Endothelial cell of umbilical vein (primary cell): ENCODE data around the gene CHCHD3. TPM values are rescaled to one million over a fixed set of nuclear protein-coding genes. Genes with fewer than 3 reads are reported as not detected.

ENCODE experiments used
- BruUV-seq: library from RNA; stranded (reverse); fragments of 400-500 nt; replicated peaks from 2 replicates; lab custom pipeline; 2021; lab: Mats Ljungman, UMichigan
- CTCF ChIA-PET: fragments of 300-600, 350-600 bp; sonication (Branson Sonifier 250); formaldehyde crosslinking; loops from one replicate; lab custom pipeline; 2021; ENCODE audit warnings: antibody characterized with exemption, inconsistent platforms; lab: Charles Lee
- POLR2A ChIA-PET: fragments of 300-600, 350-600 bp; sonication (Branson Sonifier 250); formaldehyde crosslinking; loops from one replicate; lab custom pipeline; 2021; ENCODE audit warnings: antibody characterized with exemption, inconsistent platforms; lab: Charles Lee
- DNase-seq: peaks from one replicate; pipeline ENCODE4 v3.0.0-alpha.2; 2011; ENCODE audit warnings: low read depth, low spot score
- FAIRE-seq: peaks from 2 replicates; lab custom pipeline; 2011; peaks lifted over from hg19 to GRCh38; lab: Jason Lieb, UNC
- H2AFZ ChIP-seq: 2 replicates; pipeline ENCODE4 v1.6.0; 2012; ENCODE audit warnings: low read depth, low read length, control low read depth, inconsistent platforms
- H3K27ac ChIP-seq: 2 replicates; pipeline ENCODE4 v1.5.1; 2011; ENCODE audit warnings: low read depth, mild to moderate bottlenecking, control low read depth, low read length, moderate library complexity; ENCODE audit not compliant: insufficient read depth
- H3K27me3 ChIP-seq, 2 experiments: 2 replicates each; pipeline versions ENCODE4 v1.6.0 to v1.6.1; 2011; ENCODE audit warnings: low read length in 2 of 2, mixed read lengths in 1 of 2; ENCODE audit not compliant: control insufficient read depth in 2 of 2, insufficient read depth in 2 of 2
- H3K36me3 ChIP-seq, 2 experiments: 2 replicates in 1 of 2; 3 replicates in 1 of 2; pipeline ENCODE4 v1.5.1; 2011; ENCODE audit warnings: low read length in 2 of 2, mild to moderate bottlenecking in 1 of 2, moderate library complexity in 1 of 2; ENCODE audit not compliant: control insufficient read depth in 2 of 2, insufficient read depth in 2 of 2; ENCODE audit errors: extremely low read depth in 1 of 2
- H3K4me1 ChIP-seq: 3 replicates; pipeline ENCODE4 v1.5.1; 2011; ENCODE audit warnings: mild to moderate bottlenecking, low read length; ENCODE audit not compliant: control insufficient read depth, insufficient read depth; ENCODE audit errors: extremely low read depth
- H3K4me2 ChIP-seq: 2 replicates; pipeline ENCODE4 v1.6.1; 2011; ENCODE audit warnings: low read length, control low read depth, mixed read lengths; ENCODE audit not compliant: insufficient read depth
- H3K4me3 ChIP-seq, 3 experiments: fragments of 200-600 bp in 1 of 3; sonication (generic), shearing (Covaris generic) in 1 of 3; replicated peaks in 1 of 3; 2 replicates each; pipeline ENCODE4 v1.5.1; 2011 to 2016; ENCODE audit warnings: control low read depth in 3 of 3, low read length in 3 of 3, mild to moderate bottlenecking in 2 of 3, inconsistent platforms in 1 of 3, low read depth in 1 of 3, moderate library complexity in 1 of 3; ENCODE audit not compliant: insufficient read depth in 1 of 3
- H3K79me2 ChIP-seq: 2 replicates; pipeline ENCODE4 v1.6.0; 2012; ENCODE audit warnings: low read length, inconsistent platforms; ENCODE audit not compliant: control insufficient read depth, insufficient read depth
- H3K9ac ChIP-seq: replicated peaks from 2 replicates; pipeline ENCODE3; 2011; ENCODE audit warnings: low read length, control low read depth; ENCODE audit not compliant: insufficient read depth; ENCODE audit errors: extremely low read depth
- H3K9me1 ChIP-seq: replicated peaks from 3 replicates; pipeline ENCODE4 v1.6.0; 2011; ENCODE audit warnings: mild to moderate bottlenecking, low read length; ENCODE audit not compliant: control insufficient read depth, insufficient read depth; ENCODE audit errors: extremely low read depth
- H3K9me3 ChIP-seq: replicated peaks from 2 replicates; pipeline ENCODE4 v1.5.1; 2012; ENCODE audit warnings: low read length, inconsistent platforms; ENCODE audit not compliant: control insufficient read depth, insufficient read depth
- H4K20me1 ChIP-seq: replicated peaks from 2 replicates; pipeline ENCODE3; 2011; ENCODE audit warnings: mild to moderate bottlenecking, low read length; ENCODE audit not compliant: control insufficient read depth, insufficient read depth; ENCODE audit errors: extremely low read depth
- EZH2 ChIP-seq: IDR thresholded peaks from 2 replicates; pipeline ENCODE4 v1.6.1; 2012; ENCODE audit warnings: borderline replicate concordance, low read depth, mild to moderate bottlenecking, moderate library complexity, low read length, inconsistent platforms; ENCODE audit not compliant: severe bottlenecking
- FOS ChIP-seq: IDR thresholded peaks from 2 replicates; pipeline ENCODE4 v1.6.1; 2011; ENCODE audit warnings: mild to moderate bottlenecking, low read length, moderate library complexity, borderline replicate concordance; ENCODE audit not compliant: insufficient read depth
- GATA2 ChIP-seq: IDR thresholded peaks from 2 replicates; pipeline ENCODE4 v1.7.0; 2011; ENCODE audit warnings: low read depth, mild to moderate bottlenecking, moderate library complexity, mixed read lengths, low read length; ENCODE audit not compliant: insufficient read length, insufficient read depth
- JUN ChIP-seq: IDR thresholded peaks from 2 replicates; pipeline ENCODE4 v1.6.1; 2011; ENCODE audit warnings: borderline replicate concordance, low read depth; ENCODE audit not compliant: insufficient read length, insufficient read depth
- MAX ChIP-seq: IDR thresholded peaks from 2 replicates; pipeline ENCODE4 v1.6.1; 2011; ENCODE audit not compliant: insufficient read depth, insufficient read length
- MYC ChIP-seq: IDR thresholded peaks from one replicate; pipeline ENCODE4 v1.6.1; 2011; ENCODE audit warnings: mild to moderate bottlenecking, low read depth, low read length
- POLR2A ChIP-seq: IDR thresholded peaks from 2 replicates; pipeline ENCODE4 v1.6.1; 2012; ENCODE audit warnings: low read depth, mild to moderate bottlenecking, control low read depth, low read length
- POLR2AphosphoS5 ChIP-seq: IDR thresholded peaks from 2 replicates; pipeline ENCODE4 v1.6.1; 2012; ENCODE audit warnings: low read depth, mild to moderate bottlenecking, control low read depth, low read length, moderate library complexity; ENCODE audit not compliant: insufficient read depth
- dilution Hi-C: fragments of 300-500 bp; cut with MboI; formaldehyde crosslinking; loops from one replicate; pipeline ENCODE4 v1.15.0; 2019; ENCODE audit warnings: low sequenced_read_pairs; ENCODE audit not compliant: extremely low pct_ligation_motif_present
- intact Hi-C: fragments of 100-400 bp; cut with micrococcal nuclease; formaldehyde crosslinking; loops from one replicate; pipeline ENCODE4 v1.10.0; 2022
- polyA plus RNA-seq, 4 experiments: library from polyadenylated mRNA; depleted of rRNA in 3 of 4; stranded (reverse) in 3 of 4; unstranded in 1 of 4; fragments of >200 nt; gene quantifications; 2 replicates each; pipeline versions ENCODE4 v1.2.1 to v1.2.3, GENCODE V29; 2011 to 2012; ENCODE audit warnings: missing spikeins in 1 of 4
- total RNA-seq: library from RNA; stranded (reverse); gene quantifications from 2 replicates; pipeline ENCODE4 v1.2.3, GENCODE V29; 2021
- TF ChIP-seq, protein P1 (sequence below), 2 donors: IDR thresholded peaks; 1 replicate in 1 of 2; 2 replicates in 1 of 2; pipeline ENCODE4 v1.5.1; 2011; ENCODE audit warnings: low read length in 2 of 2, mild to moderate bottlenecking in 2 of 2, moderate library complexity in 2 of 2, control low read depth in 1 of 2, inconsistent platforms in 1 of 2, low read depth in 1 of 2; ENCODE audit not compliant: insufficient read depth in 1 of 2; ENCODE audit errors: extremely low read depth in 1 of 2

Gene CHCHD3
- total and polyA plus RNA-seq, 2 donors (not counting 3 experiments of a cell fraction or from before 2014, with no cell fraction given): 22.0 to 63.7 TPM

GRCh38 chr7:133114519-133114918 is 32.6 kb upstream of the CHCHD3 start:
- H3K27me3 ChIP-seq: peaks cover 3 to 11% of the 10 kb centered on the region in 2 experiments
- no peak overlapping the region for H3K4me3 ChIP-seq
- dilution Hi-C loops (no loop called here), intact Hi-C loops (no loop called here)
- H3K27ac ChIP-seq: no peak overlapping the region
- ChIA-PET CTCF (interaction anchor here (1.0 kb wide), 1 partner anchor 320 kb away, joined by 3 read pairs; no protein-coding TSS in a partner anchor), POLR2A (no interaction called here)
- H3K4me2 ChIP-seq: no peak overlapping the region
- no peaks in the 10 kb centered on the region for H4K20me1 ChIP-seq
- TF ChIP-seq MAX (no peak), POLR2AphosphoS5 (no peak), GATA2 (no peak), JUN (no peak), FOS (no peak), MYC (no peak), EZH2 (no peak), POLR2A (no peak)
- TF ChIP-seq, protein P1, sequence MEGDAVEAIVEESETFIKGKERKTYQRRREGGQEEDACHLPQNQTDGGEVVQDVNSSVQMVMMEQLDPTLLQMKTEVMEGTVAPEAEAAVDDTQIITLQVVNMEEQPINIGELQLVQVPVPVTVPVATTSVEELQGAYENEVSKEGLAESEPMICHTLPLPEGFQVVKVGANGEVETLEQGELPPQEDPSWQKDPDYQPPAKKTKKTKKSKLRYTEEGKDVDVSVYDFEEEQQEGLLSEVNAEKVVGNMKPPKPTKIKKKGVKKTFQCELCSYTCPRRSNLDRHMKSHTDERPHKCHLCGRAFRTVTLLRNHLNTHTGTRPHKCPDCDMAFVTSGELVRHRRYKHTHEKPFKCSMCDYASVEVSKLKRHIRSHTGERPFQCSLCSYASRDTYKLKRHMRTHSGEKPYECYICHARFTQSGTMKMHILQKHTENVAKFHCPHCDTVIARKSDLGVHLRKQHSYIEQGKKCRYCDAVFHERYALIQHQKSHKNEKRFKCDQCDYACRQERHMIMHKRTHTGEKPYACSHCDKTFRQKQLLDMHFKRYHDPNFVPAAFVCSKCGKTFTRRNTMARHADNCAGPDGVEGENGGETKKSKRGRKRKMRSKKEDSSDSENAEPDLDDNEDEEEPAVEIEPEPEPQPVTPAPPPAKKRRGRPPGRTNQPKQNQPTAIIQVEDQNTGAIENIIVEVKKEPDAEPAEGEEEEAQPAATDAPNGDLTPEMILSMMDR (IDR thresholded peaks at IDR 0.05; ENCODE audit: extremely low read depth in 1 of 2, insufficient read depth in 1 of 2, low read depth in 1 of 2, low read length in 2 of 2): no peak
- H3K9ac ChIP-seq: no peak overlapping the region
- no TSS peak for BruUV-seq
- DNase-seq: no peak
- H2AFZ ChIP-seq: no peak overlapping the region
- H3K36me3 ChIP-seq: no peaks in the 10 kb centered on the region
- no peaks in the 10 kb centered on the region for H3K9me1 ChIP-seq
- H3K9me3 ChIP-seq: no peaks in the 10 kb centered on the region
- FAIRE-seq: no peak
- no peaks in the 10 kb centered on the region for H3K79me2 ChIP-seq
- H3K4me1 ChIP-seq: no peaks in the 10 kb centered on the region
